GM18507 (cell line): ENCODE data around the gene HJV.
"Not testable (repeated sequence)": the region's sequence is repeated elsewhere in the genome, so short reads cannot be mapped to it uniquely, and the experiment has no call there.

Source experiments
- DNase-seq: peaks from one replicate; pipeline ENCODE4 v3.0.0; 2011; ENCODE audit warnings: low read depth; ENCODE audit not compliant: insufficient read length; ENCODE audit errors: extremely low spot score
- FAIRE-seq: peaks from 2 replicates; lab custom pipeline; 2011; peaks lifted over from hg19 to GRCh38; lab: Jason Lieb, UNC

HJV gene, protein sequence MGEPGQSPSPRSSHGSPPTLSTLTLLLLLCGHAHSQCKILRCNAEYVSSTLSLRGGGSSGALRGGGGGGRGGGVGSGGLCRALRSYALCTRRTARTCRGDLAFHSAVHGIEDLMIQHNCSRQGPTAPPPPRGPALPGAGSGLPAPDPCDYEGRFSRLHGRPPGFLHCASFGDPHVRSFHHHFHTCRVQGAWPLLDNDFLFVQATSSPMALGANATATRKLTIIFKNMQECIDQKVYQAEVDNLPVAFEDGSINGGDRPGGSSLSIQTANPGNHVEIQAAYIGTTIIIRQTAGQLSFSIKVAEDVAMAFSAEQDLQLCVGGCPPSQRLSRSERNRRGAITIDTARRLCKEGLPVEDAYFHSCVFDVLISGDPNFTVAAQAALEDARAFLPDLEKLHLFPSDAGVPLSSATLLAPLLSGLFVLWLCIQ

DNA sequence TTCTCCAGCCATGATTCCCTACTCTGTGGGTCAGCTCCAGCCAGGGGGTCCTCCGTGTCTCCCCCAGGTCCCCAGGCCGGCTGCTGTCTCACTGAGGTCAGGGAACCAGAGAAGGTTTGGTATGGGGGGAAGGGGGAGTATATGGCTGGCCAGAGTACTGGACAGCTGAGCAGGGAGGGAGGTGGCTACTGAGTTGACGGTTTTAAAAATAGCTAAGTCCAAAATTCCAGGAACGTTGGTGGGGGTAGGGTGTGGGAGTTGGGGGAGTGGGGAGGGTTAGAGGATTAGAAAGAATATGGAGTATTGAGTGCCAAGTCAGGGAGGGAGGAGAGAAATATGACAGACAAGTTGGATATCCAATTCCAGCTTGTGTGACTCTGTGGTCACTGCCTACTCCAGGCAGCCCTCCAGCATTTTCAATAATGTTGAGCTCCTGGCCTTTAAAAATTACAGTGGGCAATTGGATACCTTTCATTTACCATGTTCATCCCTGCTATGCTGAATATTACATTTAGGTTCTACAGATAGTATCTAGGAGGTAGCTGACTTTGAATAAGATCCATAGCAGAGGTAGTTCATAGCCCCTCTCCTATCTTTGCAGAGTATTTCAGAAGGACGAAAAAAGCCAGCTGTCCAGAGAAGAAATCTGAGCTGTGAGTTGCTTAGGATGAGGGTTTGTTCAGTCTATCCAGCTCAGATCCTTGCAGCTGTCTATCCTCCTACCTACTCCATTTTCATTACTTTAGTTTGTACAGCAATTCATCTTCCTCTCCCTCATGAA, at the start of gene HJV:
HJV (minus strand) TSS at position 114 of the 781 bp plus-strand sequence. CDS start 1,504 bp downstream, outside the sequence.
- FAIRE-seq (no peak), DNase-seq (no peak)

DNA sequence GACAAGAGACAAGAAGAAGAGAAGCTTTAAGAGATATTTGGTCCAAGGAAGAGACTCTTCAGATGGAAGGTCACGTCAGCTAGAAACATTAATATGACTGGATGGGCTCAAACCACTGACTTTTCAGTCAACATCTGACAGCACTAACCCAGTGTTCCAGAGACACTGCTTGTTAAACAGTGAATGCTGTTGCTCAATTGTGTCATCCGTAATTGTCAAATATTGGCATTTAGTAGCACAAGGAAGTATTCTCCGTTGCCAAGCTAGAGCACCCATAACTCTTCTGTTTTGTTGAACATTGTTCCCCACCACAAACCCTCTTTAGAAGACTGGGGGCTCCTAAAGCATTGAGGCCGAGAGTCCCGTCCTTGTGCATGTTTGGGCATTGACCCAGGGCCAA, 37.6 kb upstream of the HJV start:
- not testable (repeated sequence) for FAIRE-seq

DNA sequence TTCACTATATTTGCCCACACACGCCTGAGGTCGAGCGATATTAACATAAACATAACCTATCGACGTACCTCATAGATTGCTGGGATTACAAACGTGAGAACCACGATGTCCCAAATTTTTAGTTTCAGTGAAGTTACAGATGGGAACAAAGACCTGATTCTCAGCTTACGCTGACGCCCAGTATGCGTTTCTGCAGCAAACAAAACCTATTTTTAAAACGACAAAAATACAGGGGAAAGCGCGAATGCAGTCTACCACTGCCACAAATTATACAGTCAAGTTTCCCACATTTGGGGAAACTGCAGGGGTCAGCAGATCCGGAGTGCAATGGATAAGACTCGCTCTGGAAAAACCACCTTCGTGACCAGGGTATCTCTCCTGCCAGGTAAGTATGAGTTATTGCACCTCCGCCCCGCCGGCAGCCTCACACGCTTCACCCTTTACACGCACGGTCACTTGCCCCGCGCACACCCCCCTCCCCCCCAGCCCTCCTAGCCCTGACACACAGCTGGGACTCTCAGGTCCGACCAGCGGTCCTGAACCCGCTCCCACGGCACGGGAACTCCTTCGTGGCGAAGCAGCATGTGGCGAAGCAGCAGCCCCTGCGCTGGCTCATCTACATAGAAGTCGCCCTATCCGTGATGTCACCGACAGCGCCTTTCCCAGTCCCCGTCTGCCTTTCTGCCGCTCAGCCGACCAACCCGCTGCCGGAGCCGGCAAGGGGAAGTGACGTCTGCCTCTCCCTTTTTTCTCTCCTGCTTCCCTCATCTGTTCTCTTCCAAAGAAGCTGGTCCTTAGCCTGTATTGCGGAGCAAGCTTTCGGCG, 30.5 kb upstream of the HJV start:
- FAIRE-seq, result peak; percentile 64
- peak; percentile 54 for DNase-seq

More for the DNA sequence above, 37.6 kb upstream of the HJV start:
- DNase-seq, result not testable (repeated sequence)

GRCh38 chr1:146051452-146051851, 29.9 kb upstream of the HJV start:
- no peak for FAIRE-seq

GRCh38 chr1:146050652-146050963, 29.1 kb upstream of the HJV start:
- FAIRE-seq, DNase-seq: not testable (repeated sequence)

More at GRCh38 chr1:146051452-146051851, 29.9 kb upstream of the HJV start:
- no peak for DNase-seq

DNA sequence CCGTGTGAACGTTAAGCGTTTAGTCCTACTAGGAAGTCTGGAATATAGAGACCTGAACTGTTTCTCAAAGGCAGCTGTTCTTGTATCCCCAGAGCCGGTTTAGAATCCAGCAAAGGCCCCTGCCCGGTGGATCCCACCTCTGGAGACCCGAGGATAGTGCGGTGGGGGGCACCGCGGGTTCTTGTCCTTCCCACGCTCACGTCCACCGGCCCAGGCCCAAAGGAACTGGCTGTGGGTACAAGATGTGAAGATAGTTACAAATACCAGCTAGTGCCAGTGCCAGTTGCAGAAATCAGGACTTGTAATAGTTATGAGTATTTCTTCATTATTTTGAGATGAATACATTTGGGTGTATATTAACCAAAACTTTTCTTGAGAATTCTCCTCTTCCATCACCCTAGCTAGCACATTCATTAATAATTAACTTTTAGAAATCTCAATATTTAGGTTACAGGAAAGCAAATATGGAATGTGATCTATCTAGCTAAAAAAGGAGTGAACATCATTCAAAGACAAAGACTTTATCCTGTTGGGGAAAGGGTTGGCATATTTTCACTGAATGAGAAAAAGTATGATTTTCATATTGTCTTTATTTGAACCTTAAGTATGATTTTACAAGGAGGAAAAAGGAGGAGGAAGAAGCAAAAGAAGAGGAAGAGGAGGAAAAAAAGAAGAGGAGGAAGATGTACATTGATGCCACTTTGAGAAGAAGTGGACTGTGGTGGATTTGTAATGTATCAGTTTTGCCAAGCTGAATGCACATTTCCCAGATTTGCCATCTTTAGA, 28.5 kb upstream of the HJV start:
- FAIRE-seq, DNase-seq: not testable (repeated sequence)

- DNase-seq (no peak), FAIRE-seq (no peak)
Measured at GRCh38 chr1:146049436-146049835, 27.9 kb upstream of the HJV start.

DNA sequence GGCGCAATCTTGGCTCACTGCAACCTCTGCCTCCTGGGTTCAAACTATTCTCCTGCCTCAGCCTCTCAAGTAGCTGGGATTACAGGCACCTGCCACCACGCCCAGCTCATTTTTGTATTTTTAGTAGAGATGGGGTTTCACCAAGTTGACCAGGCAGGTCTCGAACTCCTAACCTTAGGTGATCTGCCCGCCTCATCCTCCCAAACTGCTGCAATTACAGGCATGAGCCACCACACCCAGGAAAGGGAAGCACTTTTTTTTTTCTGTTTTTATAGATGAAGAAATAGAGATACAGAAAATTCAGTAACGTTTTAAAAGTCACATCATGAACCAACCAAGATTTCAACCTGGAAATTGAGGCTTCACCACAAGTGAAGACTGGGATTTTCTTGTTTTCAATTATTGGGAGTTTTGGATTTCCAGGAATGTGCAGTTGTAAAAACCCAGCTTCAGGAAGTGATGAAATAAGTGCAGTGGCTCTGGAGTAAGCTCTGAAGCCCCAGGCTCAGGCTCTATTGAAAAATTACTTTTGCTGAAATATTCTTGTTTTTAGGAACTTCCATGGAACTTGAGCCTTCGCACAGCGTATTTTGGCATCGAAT, 27.1 kb upstream of the HJV start:
- DNase-seq, FAIRE-seq: not testable (repeated sequence)

DNA sequence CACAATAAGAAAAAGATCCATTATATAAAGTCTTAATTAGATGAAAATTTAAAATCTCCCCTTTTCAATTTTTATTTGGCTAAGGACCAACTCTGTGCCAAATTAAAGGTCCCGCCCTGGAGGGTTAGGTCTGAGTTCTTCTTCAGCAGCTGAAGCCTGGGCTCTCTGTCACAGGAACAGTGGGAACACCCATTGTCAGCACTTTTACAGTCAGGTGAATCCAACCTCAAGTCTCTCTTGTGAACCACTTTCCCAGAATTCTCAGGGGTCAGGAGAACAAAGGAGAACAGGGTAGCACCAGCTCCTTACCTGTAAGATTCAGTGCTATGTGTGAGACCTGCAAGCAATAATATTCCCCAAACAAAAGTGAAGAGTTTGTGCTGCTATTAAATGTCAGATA, 25.1 kb upstream of the HJV start:
- no peak for DNase-seq
- no peak for FAIRE-seq

DNA sequence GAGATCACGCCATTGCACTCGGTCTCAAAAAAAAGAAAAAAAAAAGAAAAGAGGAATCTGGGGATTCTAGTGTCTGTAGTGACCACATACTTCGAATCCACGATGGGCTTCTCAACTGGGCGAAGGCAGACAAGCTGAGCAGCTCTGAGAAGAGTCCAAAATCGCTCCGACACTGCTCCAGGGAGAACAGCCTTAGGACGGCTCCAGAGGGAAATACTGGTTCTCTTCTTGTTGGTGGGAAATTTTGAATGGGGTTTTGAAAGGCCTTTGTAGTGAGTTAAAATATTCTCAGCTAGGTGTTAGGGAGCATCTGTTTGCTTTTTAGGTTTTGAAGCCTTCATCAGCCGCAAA, 18.3 kb upstream of the HJV start:
- FAIRE-seq, result no peak
- DNase-seq, result no peak

DNA sequence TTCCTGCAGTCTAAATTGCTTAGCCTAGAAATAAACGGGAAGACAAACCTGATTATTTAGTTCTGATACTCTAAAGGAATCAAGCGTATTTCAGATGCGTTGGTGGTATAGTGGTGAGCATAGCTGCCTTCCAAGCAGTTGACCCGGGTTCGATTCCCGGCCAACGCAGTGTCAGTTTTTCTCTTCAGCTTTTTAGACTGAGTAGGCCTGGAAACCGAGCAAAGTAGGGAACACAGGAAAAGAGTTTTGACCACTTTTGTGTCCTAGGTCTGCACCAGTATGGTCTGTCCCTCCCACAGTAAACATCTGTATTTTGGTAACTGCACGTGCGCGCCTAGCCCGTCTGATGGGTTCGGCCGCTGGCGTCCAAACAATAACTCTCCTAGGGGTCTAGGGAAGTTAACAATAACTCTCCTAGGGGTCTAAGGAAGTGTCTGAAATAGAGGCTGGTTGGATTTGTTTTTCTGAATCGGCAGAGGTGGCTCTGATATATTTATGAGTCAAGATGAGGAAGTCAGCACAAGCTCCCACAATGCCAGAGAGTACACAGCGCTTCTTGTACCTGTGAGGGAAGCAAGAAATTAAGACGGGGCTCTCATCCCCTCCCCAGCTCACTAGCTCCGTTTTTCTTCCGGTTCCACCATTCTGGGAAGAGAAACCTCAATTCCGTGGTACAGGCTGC, 15.6 kb upstream of the HJV start:
- DNase-seq (no peak), FAIRE-seq (peak; percentile 45)

DNA sequence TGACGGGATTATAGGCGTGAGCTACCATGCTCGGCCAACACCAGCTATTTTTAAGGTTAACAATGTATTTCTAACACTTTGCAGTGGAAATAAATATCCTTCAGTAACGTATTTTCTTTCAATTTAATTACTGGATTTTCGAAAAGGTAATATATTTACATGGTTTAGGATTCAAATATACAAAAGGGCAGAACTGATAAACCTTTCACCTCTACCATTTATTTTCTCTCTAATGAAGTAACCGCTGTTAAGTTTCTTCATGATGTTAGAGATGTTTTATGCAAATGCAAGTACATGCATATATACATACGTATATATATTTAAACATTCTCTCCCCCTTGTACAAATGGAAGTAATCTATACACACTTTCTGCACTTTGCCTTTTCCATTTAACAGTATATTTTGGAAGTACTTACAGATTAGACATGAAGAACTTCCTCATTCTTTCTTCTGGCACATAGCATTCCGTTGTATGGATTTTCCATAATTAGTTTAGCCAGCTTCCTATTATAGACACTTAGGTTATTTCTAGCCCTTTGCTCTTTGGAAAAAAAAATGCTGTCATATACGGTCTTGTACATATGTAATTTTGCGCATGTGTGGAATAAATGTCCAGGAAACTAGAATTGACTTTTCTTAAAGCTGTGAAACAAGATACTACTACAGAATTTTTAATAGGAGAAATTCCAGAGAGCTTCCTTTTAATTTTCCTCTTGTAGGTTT, 14.9 kb upstream of the HJV start:
- FAIRE-seq (peak; percentile 70), DNase-seq (no peak)

GRCh38 chr1:146035048-146035423, 13.5 kb upstream of the HJV start:
- DNase-seq (no peak), FAIRE-seq (no peak)

DNA sequence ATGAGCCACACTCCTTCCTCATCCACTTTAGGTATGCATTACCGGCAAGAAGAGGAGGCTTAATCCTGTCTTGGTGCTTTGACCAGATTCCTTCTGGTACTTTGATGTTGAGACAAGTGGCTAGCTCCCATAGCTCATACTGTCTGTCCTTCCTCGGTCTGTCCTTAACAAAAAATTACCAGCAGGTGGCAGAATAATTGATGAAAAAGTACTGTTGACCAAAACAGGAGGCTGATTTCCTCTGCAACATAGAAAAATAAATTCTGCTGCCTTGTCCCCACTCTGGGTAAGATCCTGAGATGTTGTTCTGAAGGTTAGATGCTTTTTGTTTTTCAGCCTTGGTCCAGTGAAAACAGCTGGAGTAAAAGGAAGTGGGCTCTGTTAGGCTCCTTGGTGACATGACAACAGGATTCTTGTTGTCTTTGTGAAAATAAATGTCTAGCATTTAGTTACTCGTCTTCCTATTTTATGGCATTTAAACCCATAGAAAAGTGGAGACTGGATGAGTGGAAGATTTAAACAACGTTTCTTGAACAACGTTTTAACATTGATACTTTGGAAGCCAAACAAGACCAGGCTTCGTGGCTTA, 11.2 kb upstream of the HJV start:
- FAIRE-seq (peak; percentile 45), DNase-seq (no peak)

- DNase-seq, result no peak
- no peak for FAIRE-seq
Measured at GRCh38 chr1:146031476-146031875, 9.9 kb upstream of the HJV start.

- FAIRE-seq (no peak), DNase-seq (no peak)
Measured at GRCh38 chr1:146029117-146029516, 7.6 kb upstream of the HJV start.

DNA sequence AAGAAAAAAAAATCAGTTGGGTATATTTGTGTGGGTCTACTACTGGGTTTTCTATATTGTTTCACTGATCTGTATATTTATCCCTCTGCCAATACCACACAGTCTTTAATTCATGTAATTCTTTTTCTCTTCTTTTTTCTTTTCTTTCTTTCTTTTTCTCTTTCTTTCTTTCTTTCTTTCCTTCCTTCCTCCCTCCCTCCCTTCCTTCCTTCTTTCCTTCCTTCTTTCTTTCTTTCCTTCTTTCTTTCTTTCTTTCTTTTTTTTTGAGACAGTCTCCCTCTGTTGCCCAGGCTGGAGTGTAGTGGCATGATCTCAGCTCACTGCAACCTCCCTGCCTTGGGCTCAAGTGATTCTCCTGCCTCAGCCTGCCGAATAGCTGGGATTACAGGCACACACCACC, 5.1 kb upstream of the HJV start:
- FAIRE-seq, DNase-seq: not testable (repeated sequence)
